Measurements from ENCODE around the gene RASGRF2.
"Not testable (repeated sequence)": the region's sequence is repeated elsewhere in the genome, so short reads cannot be mapped to it uniquely, and the experiment has no call there.

Gene RASGRF2

GRCh38 chr5:81007637-81008027, 47.5 kb downstream of the RASGRF2 start:
- no peak for DNase-seq
- POLR2A ChIA-PET = no interaction called here
- CTCF ChIA-PET = no interaction called here

GRCh38 chr5:81010336-81011169, 50.4 kb downstream of the RASGRF2 start:
- ChIA-PET CTCF (no interaction called here), POLR2A (no interaction called here)
- Histone ChIP-seq H3K27me3 (replicated peaks in 2 of 5; ENCODE audit: control insufficient read depth in 4 of 5, insufficient read depth in 5 of 5, low read length in 4 of 5) (peaks cover 0 to 6% (median 0%) of the 10 kb centered on the region in 5 experiments), H3K9me3 (ENCODE audit: control extremely low read depth in 1 of 5, control insufficient read depth in 4 of 5, insufficient read depth in 2 of 5, low read depth in 1 of 5, low read length in 4 of 5) (peaks cover 0 to 8% (median 4%) of the 10 kb centered on the region in 5 experiments), H3K4me1 (ENCODE audit: control extremely low read depth in 1 of 4, control insufficient read depth in 4 of 4, insufficient read depth in 4 of 4, low read length in 3 of 4) (peaks cover 5 to 18% (median 13%) of the 10 kb centered on the region in 4 experiments), H3K36me3 (ENCODE audit: control insufficient read depth in 4 of 4, insufficient read depth in 4 of 4, low read length in 3 of 4) (no peaks in the 10 kb centered on the region), H3K4me3 (ENCODE audit: control insufficient read depth in 1 of 7, extremely low read depth in 1 of 7, insufficient read depth in 4 of 7, low read depth in 2 of 7, low read length in 6 of 7) (no peak overlapping the region), H3K27ac (ENCODE audit: insufficient read depth in 1 of 2, low read depth in 1 of 2, low read length in 2 of 2, poor library complexity in 1 of 2, severe bottlenecking in 2 of 2) (no peak overlapping the region)
- DNase-seq = no peak
- WGBS (ENCODE audit: insufficient coverage) = 100% methylated on average over 4 of the region's 5 CpGs

More at GRCh38 chr5:81007637-81008027, 47.5 kb downstream of the RASGRF2 start:
- H3K9me3 ChIP-seq (ENCODE audit: control extremely low read depth in 1 of 5, control insufficient read depth in 4 of 5, insufficient read depth in 2 of 5, low read depth in 1 of 5, low read length in 4 of 5) = peaks cover 0 to 4% (median 2%) of the 10 kb centered on the region in 5 experiments
- H3K27me3 ChIP-seq (replicated peaks in 2 of 5; ENCODE audit: control insufficient read depth in 4 of 5, insufficient read depth in 5 of 5, low read length in 4 of 5) = peaks cover 0 to 6% (median 0%) of the 10 kb centered on the region in 5 experiments
- H3K27ac ChIP-seq (ENCODE audit: insufficient read depth in 1 of 2, low read depth in 1 of 2, low read length in 2 of 2, poor library complexity in 1 of 2, severe bottlenecking in 2 of 2) = no peak overlapping the region
- H3K4me1 ChIP-seq (ENCODE audit: control extremely low read depth in 1 of 4, control insufficient read depth in 4 of 4, insufficient read depth in 4 of 4, low read length in 3 of 4) = peaks cover 5 to 18% (median 13%) of the 10 kb centered on the region in 4 experiments
- H3K4me3 ChIP-seq (ENCODE audit: control insufficient read depth in 1 of 7, extremely low read depth in 1 of 7, insufficient read depth in 4 of 7, low read depth in 2 of 7, low read length in 6 of 7) = peak overlapping the region in 2 of 7 experiments; percentile 31 to 53
- WGBS (ENCODE audit: insufficient coverage) = 93% methylated on average over 4 of the region's 5 CpGs
- H3K36me3 ChIP-seq (ENCODE audit: control insufficient read depth in 4 of 4, insufficient read depth in 4 of 4, low read length in 3 of 4) = no peaks in the 10 kb centered on the region

- H3K9me3 ChIP-seq (ENCODE audit: control extremely low read depth in 1 of 5, control insufficient read depth in 4 of 5, insufficient read depth in 2 of 5, low read depth in 1 of 5, low read length in 4 of 5) = peaks cover 0 to 8% (median 4%) of the 10 kb centered on the region in 5 experiments
- no peaks in the 10 kb centered on the region for H3K27me3 ChIP-seq (replicated peaks in 2 of 5; ENCODE audit: control insufficient read depth in 4 of 5, insufficient read depth in 5 of 5, low read length in 4 of 5)
- POLR2A ChIA-PET = no interaction called here
- H3K36me3 ChIP-seq (ENCODE audit: control insufficient read depth in 4 of 4, insufficient read depth in 4 of 4, low read length in 3 of 4) = no peaks in the 10 kb centered on the region
- H3K27ac ChIP-seq (ENCODE audit: insufficient read depth in 1 of 2, low read depth in 1 of 2, low read length in 2 of 2, poor library complexity in 1 of 2, severe bottlenecking in 2 of 2) = no peak overlapping the region
- 92% methylated on average over 2 of the region's 3 CpGs for WGBS (ENCODE audit: insufficient coverage)
- H3K4me3 ChIP-seq (ENCODE audit: control insufficient read depth in 1 of 7, extremely low read depth in 1 of 7, insufficient read depth in 4 of 7, low read depth in 2 of 7, low read length in 6 of 7) = no peak overlapping the region
- CTCF ChIA-PET = no interaction called here
- DNase-seq = no peak
- no peaks in the 10 kb centered on the region for H3K4me1 ChIP-seq (ENCODE audit: control extremely low read depth in 1 of 4, control insufficient read depth in 4 of 4, insufficient read depth in 4 of 4, low read length in 3 of 4)
Observed at GRCh38 chr5:81014348-81014747, 54.2 kb downstream of the RASGRF2 start.

GRCh38 chr5:81016116-81016515, 56.0 kb downstream of the RASGRF2 start:
- Histone ChIP-seq H3K9me3 (ENCODE audit: control extremely low read depth in 1 of 5, control insufficient read depth in 4 of 5, insufficient read depth in 2 of 5, low read depth in 1 of 5, low read length in 4 of 5) (peaks cover 0 to 8% (median 4%) of the 10 kb centered on the region in 5 experiments), H3K36me3 (ENCODE audit: control insufficient read depth in 4 of 4, insufficient read depth in 4 of 4, low read length in 3 of 4) (no peaks in the 10 kb centered on the region), H3K27ac (ENCODE audit: insufficient read depth in 1 of 2, low read depth in 1 of 2, low read length in 2 of 2, poor library complexity in 1 of 2, severe bottlenecking in 2 of 2) (no peak overlapping the region), H3K27me3 (replicated peaks in 2 of 5; ENCODE audit: control insufficient read depth in 4 of 5, insufficient read depth in 5 of 5, low read length in 4 of 5) (peaks cover 0 to 2% (median 0%) of the 10 kb centered on the region in 5 experiments), H3K4me3 (ENCODE audit: control insufficient read depth in 1 of 7, extremely low read depth in 1 of 7, insufficient read depth in 4 of 7, low read depth in 2 of 7, low read length in 6 of 7) (no peak overlapping the region), H3K4me1 (ENCODE audit: control extremely low read depth in 1 of 4, control insufficient read depth in 4 of 4, insufficient read depth in 4 of 4, low read length in 3 of 4) (no peaks in the 10 kb centered on the region)
- ChIA-PET CTCF (no interaction called here), POLR2A (no interaction called here)
- WGBS (ENCODE audit: insufficient coverage) = no CpG with 5 or more reads among the region's 1 CpG
- no peak for DNase-seq

- 100% methylated on average over 1 of the region's 2 CpGs for WGBS (ENCODE audit: insufficient coverage)
- Histone ChIP-seq H3K36me3 (ENCODE audit: control insufficient read depth in 4 of 4, insufficient read depth in 4 of 4, low read length in 3 of 4) (no peaks in the 10 kb centered on the region), H3K4me1 (ENCODE audit: control extremely low read depth in 1 of 4, control insufficient read depth in 4 of 4, insufficient read depth in 4 of 4, low read length in 3 of 4) (no peaks in the 10 kb centered on the region), H3K9me3 (ENCODE audit: control extremely low read depth in 1 of 5, control insufficient read depth in 4 of 5, insufficient read depth in 2 of 5, low read depth in 1 of 5, low read length in 4 of 5) (peaks cover 0 to 7% (median 4%) of the 10 kb centered on the region in 5 experiments), H3K4me3 (ENCODE audit: control insufficient read depth in 1 of 7, extremely low read depth in 1 of 7, insufficient read depth in 4 of 7, low read depth in 2 of 7, low read length in 6 of 7) (no peak overlapping the region), H3K27ac (ENCODE audit: insufficient read depth in 1 of 2, low read depth in 1 of 2, low read length in 2 of 2, poor library complexity in 1 of 2, severe bottlenecking in 2 of 2) (no peak overlapping the region), H3K27me3 (replicated peaks in 2 of 5; ENCODE audit: control insufficient read depth in 4 of 5, insufficient read depth in 5 of 5, low read length in 4 of 5) (peaks cover 0 to 4% (median 1%) of the 10 kb centered on the region in 5 experiments)
- ChIA-PET POLR2A (no interaction called here), CTCF (no interaction called here)
- no peak for DNase-seq
Observed at GRCh38 chr5:81017320-81017719, 57.2 kb downstream of the RASGRF2 start.

- POLR2A ChIA-PET; DNase-seq; H3K27me3 ChIP-seq (replicated peaks in 2 of 5; ENCODE audit: control insufficient read depth in 4 of 5, insufficient read depth in 5 of 5, low read length in 4 of 5); H3K9me3 ChIP-seq (ENCODE audit: control extremely low read depth in 1 of 5, control insufficient read depth in 4 of 5, insufficient read depth in 2 of 5, low read depth in 1 of 5, low read length in 4 of 5); H3K4me3 ChIP-seq (ENCODE audit: control insufficient read depth in 1 of 7, extremely low read depth in 1 of 7, insufficient read depth in 4 of 7, low read depth in 2 of 7, low read length in 6 of 7); H3K36me3 ChIP-seq (ENCODE audit: control insufficient read depth in 4 of 4, insufficient read depth in 4 of 4, low read length in 3 of 4); H3K4me1 ChIP-seq (ENCODE audit: control extremely low read depth in 1 of 4, control insufficient read depth in 4 of 4, insufficient read depth in 4 of 4, low read length in 3 of 4); H3K27ac ChIP-seq (ENCODE audit: insufficient read depth in 1 of 2, low read depth in 1 of 2, low read length in 2 of 2, poor library complexity in 1 of 2, severe bottlenecking in 2 of 2): not testable (repeated sequence)
- WGBS (ENCODE audit: insufficient coverage) = 90% methylated on average over 5 of the region's 6 CpGs
- CTCF ChIA-PET = interaction anchor here (0.9 kb wide), 1 partner anchor 96 kb away, joined by 3 read pairs; no protein-coding TSS in a partner anchor
Observed at GRCh38 chr5:81018608-81019007, 58.4 kb downstream of the RASGRF2 start.

GRCh38 chr5:81019748-81020147, 59.6 kb downstream of the RASGRF2 start:
- peaks cover 0 to 4% (median 1%) of the 10 kb centered on the region in 5 experiments for H3K27me3 ChIP-seq (replicated peaks in 2 of 5; ENCODE audit: control insufficient read depth in 4 of 5, insufficient read depth in 5 of 5, low read length in 4 of 5)
- POLR2A ChIA-PET = no interaction called here
- CTCF ChIA-PET = no interaction called here
- WGBS (ENCODE audit: insufficient coverage) = no CpG with 5 or more reads among the region's 1 CpG
- DNase-seq = peak in 2 of 3 donors; percentile 16 to 19
- no peaks in the 10 kb centered on the region for H3K4me1 ChIP-seq (ENCODE audit: control extremely low read depth in 1 of 4, control insufficient read depth in 4 of 4, insufficient read depth in 4 of 4, low read length in 3 of 4)
- H3K27ac ChIP-seq (ENCODE audit: insufficient read depth in 1 of 2, low read depth in 1 of 2, low read length in 2 of 2, poor library complexity in 1 of 2, severe bottlenecking in 2 of 2) = no peak overlapping the region
- no peaks in the 10 kb centered on the region for H3K9me3 ChIP-seq (ENCODE audit: control extremely low read depth in 1 of 5, control insufficient read depth in 4 of 5, insufficient read depth in 2 of 5, low read depth in 1 of 5, low read length in 4 of 5)
- H3K4me3 ChIP-seq (ENCODE audit: control insufficient read depth in 1 of 7, extremely low read depth in 1 of 7, insufficient read depth in 4 of 7, low read depth in 2 of 7, low read length in 6 of 7) = no peak overlapping the region
- no peaks in the 10 kb centered on the region for H3K36me3 ChIP-seq (ENCODE audit: control insufficient read depth in 4 of 4, insufficient read depth in 4 of 4, low read length in 3 of 4)
